Posterior cingulate gyrus (tissue), 11 donors: Measurements from ENCODE around the gene RAB25.

ENCODE experiments used
- DNase-seq, 10 donors: peaks; one replicate each; pipeline versions ENCODE4 v3.0.0 to v3.0.0-alpha.2; 2020 to 2021; ENCODE audit warnings: mixed read lengths in 3 of 10
- intact Hi-C: fragments of 100-400 bp; cut with DNase I; formaldehyde crosslinking; loops from one replicate; pipeline ENCODE4 v1.15.1; 2023

Gene RAB25

GRCh38 chr1:156097499-156098178, 36.7 kb downstream of the RAB25 start:
- intact Hi-C loops, result no loop called here
- DNase-seq, result no peak

GRCh38 chr1:156098784-156099183, 37.8 kb downstream of the RAB25 start:
- intact Hi-C loops, result no loop called here
- no peak for DNase-seq

DNA sequence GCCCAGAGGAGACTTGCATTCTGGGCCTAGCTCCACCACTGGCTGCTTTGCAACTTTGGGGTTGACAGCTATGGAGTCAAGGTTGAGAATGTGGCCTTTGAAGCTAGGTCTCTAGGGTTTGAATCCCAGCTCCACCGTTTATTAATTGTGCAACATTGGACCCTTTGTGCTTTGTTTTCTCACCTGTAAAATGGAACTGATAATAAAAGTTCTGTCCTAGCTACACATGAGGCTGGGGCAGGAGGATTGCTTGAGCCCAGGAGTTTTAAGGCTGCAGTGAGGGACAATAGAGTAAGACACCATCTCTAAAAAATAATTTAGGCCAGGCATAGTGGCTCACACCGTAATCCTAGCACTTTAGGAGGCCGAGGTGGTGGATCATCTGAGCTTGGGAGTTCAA, 38.3 kb downstream of the RAB25 start:
- DNase-seq, result no peak
- intact Hi-C loops, result no loop called here

DNA sequence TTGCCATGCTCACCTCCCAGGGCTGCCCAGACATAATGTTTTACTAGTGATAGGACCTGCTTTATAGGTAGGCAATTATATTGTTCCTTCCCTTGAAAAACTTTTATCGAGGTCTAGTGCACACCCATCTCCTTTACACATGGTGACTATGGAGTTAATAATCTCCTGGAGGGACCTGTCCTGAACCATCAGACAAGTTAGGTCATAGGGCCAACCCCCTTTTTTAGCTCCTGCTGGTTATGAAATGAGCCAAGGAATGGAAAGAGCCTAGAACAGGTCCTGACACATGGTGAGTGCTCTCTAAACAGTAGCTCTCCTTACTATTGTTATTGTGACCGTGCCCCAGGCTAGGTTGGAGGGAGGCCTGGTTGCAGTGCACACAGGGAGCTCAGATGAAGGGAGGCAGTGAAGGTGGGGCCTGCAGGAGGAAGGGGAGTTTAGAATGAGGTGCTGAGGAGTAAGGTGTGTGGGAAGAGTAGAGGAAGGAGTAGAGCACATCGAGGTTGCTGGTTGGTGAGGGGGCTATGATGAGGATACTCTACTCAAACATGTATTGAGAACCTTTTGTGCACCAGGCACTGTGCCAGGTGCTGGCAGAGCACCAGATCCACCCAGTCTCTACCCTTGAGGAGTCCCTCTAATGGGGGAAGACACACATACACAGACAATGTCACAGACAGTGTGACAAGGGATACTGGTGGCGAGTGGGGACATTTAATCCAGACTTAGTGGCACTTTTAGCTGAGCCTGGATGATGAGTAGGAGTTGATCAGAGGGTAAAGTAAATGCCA, 39.4 kb downstream of the RAB25 start:
- intact Hi-C loops, result no loop called here
- no peak for DNase-seq

DNA sequence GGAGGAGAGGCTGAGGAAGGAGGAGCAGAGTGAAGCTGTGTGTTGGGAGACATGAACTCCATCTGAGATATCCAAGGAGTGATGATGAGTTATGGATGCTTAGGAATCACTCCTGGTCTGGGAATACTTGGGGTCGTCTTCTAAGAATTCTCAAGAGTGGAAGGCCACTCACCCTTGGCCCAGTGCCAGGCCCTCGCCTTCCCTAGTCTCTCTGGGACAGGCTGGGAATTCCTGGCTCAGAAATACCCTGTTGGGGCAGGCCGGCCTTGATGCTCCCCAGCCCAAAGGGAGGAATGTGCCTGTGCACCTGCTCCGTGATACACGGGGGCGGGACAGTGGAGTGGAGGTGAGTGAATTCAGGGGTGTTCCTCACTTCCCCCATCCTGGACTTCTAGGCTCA, 40.9 kb downstream of the RAB25 start:
- intact Hi-C loops, result no loop called here
- no peak for DNase-seq

DNA sequence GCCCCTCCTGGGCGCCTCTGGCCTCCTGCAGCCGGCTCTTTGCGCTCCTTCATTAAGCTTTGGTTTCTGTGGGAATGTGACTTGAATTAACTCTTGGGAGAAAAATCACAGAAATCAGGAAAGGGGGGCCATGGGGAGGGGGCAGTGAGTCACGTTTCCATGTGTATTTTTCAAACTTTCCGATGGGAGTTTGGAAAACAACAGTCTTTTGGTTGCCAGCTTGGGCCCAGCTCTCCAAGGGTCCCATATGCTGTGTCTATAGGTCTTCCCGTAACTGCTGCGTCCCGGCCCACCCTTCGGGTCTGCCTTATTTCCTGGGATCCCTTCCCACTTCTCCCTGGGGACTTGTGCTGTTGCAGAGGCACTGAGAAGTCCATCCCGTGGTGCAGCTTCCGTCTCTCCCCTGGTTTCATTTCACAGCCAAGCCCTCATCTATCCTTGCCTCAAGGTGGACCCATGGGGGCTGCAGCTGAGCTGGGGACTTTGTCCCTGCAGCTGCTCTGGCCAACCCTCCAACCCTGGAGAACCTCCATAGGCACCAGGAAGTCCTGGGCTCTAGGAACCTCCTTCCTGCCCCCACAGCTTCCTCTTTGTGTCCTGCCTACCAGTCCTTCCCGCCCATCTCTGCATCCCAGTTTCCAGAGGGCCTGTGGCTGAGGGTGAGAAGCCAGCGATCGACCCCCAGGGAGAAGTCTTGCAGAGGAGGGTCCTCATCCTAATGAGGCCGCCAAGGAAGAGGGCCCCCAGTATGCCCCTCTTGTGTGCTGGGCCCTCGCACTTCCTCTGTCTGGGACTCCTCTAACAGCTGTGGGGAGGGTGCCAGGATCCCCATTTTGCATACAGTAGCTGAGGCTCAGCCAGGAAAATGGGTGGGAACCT, 41.9 kb downstream of the RAB25 start:
- no peak for DNase-seq
- intact Hi-C loops, result no loop called here

- intact Hi-C loops, result no loop called here
- DNase-seq, result no peak
Measured at GRCh38 chr1:156103521-156103947, 42.6 kb downstream of the RAB25 start.

- intact Hi-C loops, result no loop called here
- peak in 1 of 10 donors; percentile 85 for DNase-seq
Measured at GRCh38 chr1:156104065-156104810, 43.3 kb downstream of the RAB25 start.

DNA sequence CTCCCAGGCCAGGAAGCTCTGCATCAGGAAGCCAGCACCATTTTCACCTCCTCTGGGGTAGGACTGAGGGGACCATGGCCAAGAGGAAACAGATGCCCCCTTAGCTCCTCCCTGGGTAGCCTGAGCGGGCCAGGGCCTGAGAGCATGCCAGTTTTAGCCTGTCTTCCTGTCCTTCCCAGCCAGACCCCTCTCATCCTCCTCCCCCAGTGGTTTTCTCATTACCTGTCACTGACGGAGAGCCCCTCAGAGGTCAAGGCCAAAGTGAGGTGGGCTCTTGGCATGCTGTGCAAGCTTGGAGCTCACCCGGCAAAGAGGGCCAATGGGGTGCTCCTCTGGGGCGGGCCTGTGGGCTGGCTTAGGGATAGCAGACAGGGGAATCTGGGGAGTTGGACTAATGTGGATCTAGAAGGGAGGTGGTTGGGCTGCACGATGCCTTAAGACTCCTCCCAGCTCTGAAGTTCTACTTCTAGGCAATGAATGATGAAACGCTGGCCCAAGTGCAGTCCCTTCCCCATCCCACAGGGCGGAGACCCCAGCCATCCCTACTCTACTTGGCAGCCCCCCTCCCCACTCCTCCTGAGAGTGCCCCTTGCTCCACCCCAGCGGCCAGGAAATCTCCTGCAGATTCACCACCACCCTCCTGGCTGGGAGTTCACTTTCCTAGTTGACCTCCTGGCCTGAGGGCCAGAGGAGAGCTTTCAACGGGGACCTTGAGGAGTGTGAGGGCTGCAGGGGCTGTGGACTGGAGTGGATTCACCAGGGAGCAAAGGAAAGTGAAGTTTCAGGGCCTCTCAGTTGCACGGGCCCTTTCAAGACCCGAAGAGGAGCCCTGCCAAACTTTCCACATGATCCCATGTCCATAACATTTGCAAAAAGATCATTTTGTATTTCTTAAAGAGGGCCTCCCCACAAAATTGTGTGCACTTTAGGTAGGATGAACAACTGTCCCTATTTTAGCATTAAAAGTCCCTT, 44.2 kb downstream of the RAB25 start:
- DNase-seq, result no peak

GRCh38 chr1:156106624-156107488, 45.9 kb downstream of the RAB25 start:
- DNase-seq, result peak in 1 of 10 donors; percentile 85
- intact Hi-C loops, result no loop called here

More for the DNA sequence above, 44.2 kb downstream of the RAB25 start:
- intact Hi-C loops, result no loop called here

GRCh38 chr1:156108057-156108456, 47.1 kb downstream of the RAB25 start:
- no peak for DNase-seq
- intact Hi-C loops, result no loop called here

GRCh38 chr1:156108664-156109241, 47.8 kb downstream of the RAB25 start:
- no peak for DNase-seq
- intact Hi-C loops, result no loop called here

DNA sequence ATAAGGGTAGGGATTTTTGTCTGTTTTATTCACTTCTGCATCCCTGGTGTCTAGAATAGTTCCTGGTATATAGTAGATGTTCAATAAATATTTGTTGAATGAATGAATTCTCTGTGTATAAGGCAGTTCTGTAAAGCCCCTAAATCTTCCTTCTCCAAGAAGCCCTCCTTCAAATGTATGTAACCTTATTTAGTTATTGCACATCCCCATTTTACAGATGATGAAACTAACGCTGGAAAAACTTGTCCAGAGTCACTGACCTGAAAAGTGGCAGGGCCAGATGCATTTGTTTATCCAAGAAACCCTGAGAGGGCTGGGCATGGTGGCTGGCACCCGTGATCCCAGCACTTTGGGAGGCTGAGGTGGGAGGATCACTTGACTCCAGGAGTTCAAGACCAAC, 49.3 kb downstream of the RAB25 start:
- intact Hi-C loops, result no loop called here
- no peak for DNase-seq

- DNase-seq, result no peak
- intact Hi-C loops, result no loop called here
Measured at GRCh38 chr1:156111355-156111962, 50.5 kb downstream of the RAB25 start.

DNA sequence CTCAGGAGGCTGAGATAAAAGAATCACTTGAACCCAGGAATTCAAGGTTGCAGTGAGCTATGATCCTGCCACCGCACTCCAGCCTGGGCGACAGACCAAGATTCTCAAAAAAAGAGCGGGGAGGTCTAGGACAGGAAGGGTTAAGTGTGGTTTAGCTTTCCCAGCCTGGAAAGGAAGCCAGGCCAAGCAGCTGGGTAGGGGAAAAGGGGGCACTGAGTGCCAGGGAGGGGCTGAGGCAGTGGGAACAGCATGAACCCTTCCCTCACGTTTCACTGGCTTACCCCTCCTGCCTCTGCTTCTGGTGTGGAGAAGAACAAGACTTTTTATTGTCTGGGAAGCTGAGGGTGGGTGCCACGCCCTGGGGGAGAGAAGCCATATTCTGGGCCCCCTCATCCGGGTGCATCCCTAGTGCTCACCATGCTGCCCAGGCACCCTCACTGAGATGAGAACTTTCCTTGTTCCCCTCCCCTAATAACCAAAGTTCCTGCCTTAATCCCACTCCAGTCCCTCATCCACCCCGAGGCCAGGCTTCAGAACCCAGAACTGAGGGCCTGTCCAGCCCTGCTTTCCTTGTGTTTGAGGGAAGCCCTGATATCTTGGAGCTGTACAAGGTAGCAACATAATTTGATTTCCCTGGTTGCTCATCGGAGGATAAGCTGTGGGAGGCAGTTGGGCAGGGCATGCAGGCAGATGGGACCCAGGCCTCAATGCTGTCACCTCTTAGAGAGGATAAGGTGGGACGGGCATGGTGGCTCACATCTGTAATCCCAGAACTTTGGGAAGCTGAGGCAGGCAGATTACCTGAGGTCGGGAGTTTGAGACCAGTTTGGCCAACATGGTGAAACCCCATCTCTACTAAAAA, 51.5 kb downstream of the RAB25 start:
- intact Hi-C loops, result no loop called here
- peak in 3 of 10 donors; percentile 37 to 86 (median 41) for DNase-seq

- intact Hi-C loops, result no loop called here
- no peak for DNase-seq
Measured at GRCh38 chr1:156113282-156113950, 52.5 kb downstream of the RAB25 start.
